KMS-11 (cell line): ENCODE results near the gene PER3.
"Not testable (repeated sequence)": the region's sequence is repeated elsewhere in the genome, so short reads cannot be mapped to it uniquely, and the experiment has no call there.

Experiments
- H2AFZ ChIP-seq: fragments of 200-600 bp; sonication (generic); 2 replicates; pipeline ENCODE4 v1.6.1; 2016; ENCODE audit warnings: antibody characterized with exemption, mixed run types, low read depth
- H3K27ac ChIP-seq: fragments of 200-600 bp; sonication (generic); 2 replicates; pipeline ENCODE4 v1.6.1; 2016; ENCODE audit warnings: mild to moderate bottlenecking, mixed run types
- H3K27me3 ChIP-seq: fragments of 200-600 bp; sonication (generic); 2 replicates; pipeline ENCODE4 v1.6.1; 2017; ENCODE audit warnings: mild to moderate bottlenecking, low read depth, mixed run types, moderate library complexity; ENCODE audit not compliant: insufficient read depth
- H3K36me3 ChIP-seq: fragments of 200-600 bp; sonication (generic); 2 replicates; pipeline ENCODE4 v1.6.1; 2017; ENCODE audit warnings: mild to moderate bottlenecking, mixed run types; ENCODE audit not compliant: insufficient read depth
- H3K4me1 ChIP-seq: fragments of 200-600 bp; sonication (generic); 2 replicates; pipeline ENCODE4 v1.6.1; 2016; ENCODE audit warnings: mild to moderate bottlenecking, low read depth, mixed run types; ENCODE audit not compliant: poor library complexity, severe bottlenecking
- H3K4me2 ChIP-seq: fragments of 200-600 bp; sonication (generic); 2 replicates; pipeline ENCODE4 v1.7.0; 2016; ENCODE audit warnings: mild to moderate bottlenecking, mixed run types
- H3K4me3 ChIP-seq: fragments of 200-600 bp; sonication (generic); IDR thresholded peaks from 2 replicates; pipeline ENCODE4 v1.6.1; 2017; ENCODE audit warnings: low read depth, low read length, mixed read lengths; ENCODE audit not compliant: insufficient read depth
- H3K79me2 ChIP-seq: fragments of 200-600 bp; sonication (generic); 2 replicates; pipeline ENCODE4 v1.6.1; 2016; ENCODE audit warnings: low read depth, mixed run types; ENCODE audit not compliant: insufficient read depth
- H3K9ac ChIP-seq: fragments of 200-600 bp; sonication (generic); 2 replicates; pipeline ENCODE4 v1.6.1; 2016; ENCODE audit warnings: mild to moderate bottlenecking, mixed run types
- H4K20me1 ChIP-seq: fragments of 200-600 bp; sonication (generic); 2 replicates; pipeline ENCODE4 v1.6.1; 2016; ENCODE audit warnings: mild to moderate bottlenecking, mixed run types; ENCODE audit not compliant: insufficient read depth
- CTCF ChIP-seq: fragments of 200-600 bp; sonication (generic); conservative IDR thresholded peaks from 2 replicates; pipeline ENCODE4 v1.6.1; 2017; ENCODE audit warnings: low read depth, mild to moderate bottlenecking, antibody characterized with exemption, low read length, moderate library complexity, mixed read lengths

The PER3 gene

GRCh38 chr1:7786795-7787194, 2.7 kb downstream of the PER3 start:
- Histone ChIP-seq H3K4me3 (no peak overlapping the region), H3K27me3 (no peaks in the 10 kb centered on the region), H3K79me2 (no peaks in the 10 kb centered on the region), H4K20me1 (no peaks in the 10 kb centered on the region), H3K27ac (no peak overlapping the region), H3K4me1 (peaks cover 8% of the 10 kb centered on the region), H3K36me3 (no peaks in the 10 kb centered on the region), H3K4me2 (no peak overlapping the region), H2AFZ (no peak overlapping the region), H3K9ac (no peak overlapping the region)
- TF ChIP-seq CTCF, result no peak

GRCh38 chr1:7789828-7790227, 5.7 kb downstream of the PER3 start:
- H3K79me2 ChIP-seq, result no peaks in the 10 kb centered on the region
- H3K4me3 ChIP-seq, result no peak overlapping the region
- H3K36me3 ChIP-seq, result no peaks in the 10 kb centered on the region
- no peak overlapping the region for H3K4me2 ChIP-seq
- no peak overlapping the region for H3K27ac ChIP-seq
- H4K20me1 ChIP-seq, result no peaks in the 10 kb centered on the region
- TF ChIP-seq CTCF, result no peak
- no peak overlapping the region for H3K9ac ChIP-seq
- H2AFZ ChIP-seq, result no peak overlapping the region
- no peaks in the 10 kb centered on the region for H3K27me3 ChIP-seq
- no peaks in the 10 kb centered on the region for H3K4me1 ChIP-seq

GRCh38 chr1:7791027-7791426, 6.9 kb downstream of the PER3 start:
- H3K4me2 ChIP-seq, H3K27me3 ChIP-seq, H3K36me3 ChIP-seq, H3K27ac ChIP-seq, H4K20me1 ChIP-seq, H3K4me3 ChIP-seq, H3K4me1 ChIP-seq, H2AFZ ChIP-seq, H3K9ac ChIP-seq, H3K79me2 ChIP-seq: not testable (repeated sequence)

GRCh38 chr1:7795406-7795805, 11.3 kb downstream of the PER3 start:
- Histone ChIP-seq H3K27ac (no peak overlapping the region), H3K27me3 (no peaks in the 10 kb centered on the region), H3K9ac (no peak overlapping the region), H3K79me2 (no peaks in the 10 kb centered on the region), H3K4me3 (no peak overlapping the region), H4K20me1 (no peaks in the 10 kb centered on the region), H3K36me3 (no peaks in the 10 kb centered on the region), H2AFZ (no peak overlapping the region), H3K4me2 (no peak overlapping the region), H3K4me1 (no peaks in the 10 kb centered on the region)
- TF ChIP-seq CTCF, result no peak

GRCh38 chr1:7805460-7805859, 21.4 kb downstream of the PER3 start:
- Histone ChIP-seq H3K79me2 (no peaks in the 10 kb centered on the region), H3K9ac (no peak overlapping the region), H3K4me2 (no peak overlapping the region), H3K4me1 (no peaks in the 10 kb centered on the region), H3K27me3 (no peaks in the 10 kb centered on the region), H3K27ac (no peak overlapping the region), H2AFZ (no peak overlapping the region), H3K36me3 (no peaks in the 10 kb centered on the region), H4K20me1 (no peaks in the 10 kb centered on the region), H3K4me3 (no peak overlapping the region)
- no peak for TF ChIP-seq CTCF
